PC-9 (cell line): ENCODE results near the gene ZNHIT1. TPM values are rescaled to one million over a fixed set of nuclear protein-coding genes. Genes with fewer than 3 reads are reported as not detected.

ENCODE experiments used
- BruUV-seq: library from RNA; stranded (reverse); fragments of 400-500 nt; replicated peaks from 2 replicates; lab custom pipeline; 2021; lab: Mats Ljungman, UMichigan
- CTCF ChIA-PET: fragments of 300-600 bp; sonication (Branson Sonifier 250); formaldehyde crosslinking; loops from one replicate; lab custom pipeline; 2022; ENCODE audit warnings: antibody characterized with exemption; lab: Charles Lee
- POLR2A ChIA-PET: fragments of 300-600 bp; sonication (Branson Sonifier 250); formaldehyde crosslinking; loops from one replicate; lab custom pipeline; 2022; ENCODE audit warnings: antibody characterized with exemption; ENCODE audit not compliant: unreplicated experiment; lab: Charles Lee
- DNase-seq, 2 experiments: peaks; one replicate each; pipeline versions ENCODE4 v3.0.0 to v3.0.0-alpha.2; 2015 to 2022; ENCODE audit warnings: mixed read lengths in 1 of 2
- H2AFZ ChIP-seq: fragments of 200-600 bp; sonication (generic); 2 replicates; pipeline ENCODE4 v1.8.1; 2017; ENCODE audit warnings: antibody characterized with exemption
- H3F3A ChIP-seq: fragments of 200-600 bp; sonication (generic); 2 replicates; pipeline ENCODE4 v1.8.1; 2017; ENCODE audit warnings: antibody characterized with exemption, mild to moderate bottlenecking, low read depth; ENCODE audit not compliant: insufficient read depth
- H3K27ac ChIP-seq: fragments of 200-600 bp; sonication (generic); 2 replicates; pipeline ENCODE4 v1.6.1; 2016; ENCODE audit warnings: mixed run types
- H3K27me3 ChIP-seq: fragments of 200-600 bp; sonication (generic); 2 replicates; pipeline ENCODE4 v1.6.1; 2016; ENCODE audit warnings: low read depth, mixed run types; ENCODE audit not compliant: insufficient read depth
- H3K36me3 ChIP-seq: fragments of 200-600 bp; sonication (generic); 2 replicates; pipeline ENCODE4 v1.6.1; 2016; ENCODE audit warnings: low read depth, mixed run types
- H3K4me1 ChIP-seq: fragments of 200-600 bp; sonication (generic); replicated peaks from 2 replicates; pipeline ENCODE4 v1.6.1; 2016; ENCODE audit warnings: mixed run types; ENCODE audit not compliant: insufficient read depth
- H3K4me2 ChIP-seq: fragments of 200-600 bp; sonication (generic); 2 replicates; pipeline ENCODE4 v1.6.1; 2017; ENCODE audit warnings: mixed run types
- H3K4me3 ChIP-seq: fragments of 200-600 bp; sonication (generic); 2 replicates; pipeline ENCODE4 v1.6.1; 2016; ENCODE audit warnings: mixed run types
- H3K79me2 ChIP-seq: fragments of 200-600 bp; sonication (generic); 2 replicates; pipeline ENCODE4 v1.6.1; 2017; ENCODE audit warnings: low read depth, mixed run types
- H3K9me2 ChIP-seq: fragments of 200-600 bp; sonication (generic); 2 replicates; pipeline ENCODE4 v1.8.1; 2017; ENCODE audit warnings: mild to moderate bottlenecking; ENCODE audit not compliant: insufficient read depth
- H3K9me3 ChIP-seq: fragments of 200-600 bp; sonication (generic); 2 replicates; pipeline ENCODE4 v1.8.1; 2016; ENCODE audit warnings: low read depth; ENCODE audit not compliant: insufficient read depth
- H4K20me1 ChIP-seq: fragments of 200-600 bp; sonication (generic); 2 replicates; pipeline ENCODE4 v1.8.1; 2017; ENCODE audit not compliant: insufficient read depth
- CTCF ChIP-seq: fragments of 200-600 bp; sonication (generic); conservative IDR thresholded peaks from 2 replicates; pipeline ENCODE4 v1.6.1; 2017; ENCODE audit warnings: mixed run types, antibody characterized with exemption, mild to moderate bottlenecking, moderate library complexity
- EZH2 ChIP-seq: fragments of 200-600 bp; sonication (generic); IDR thresholded peaks from 2 replicates; pipeline ENCODE4 v1.8.0; 2017; ENCODE audit warnings: antibody characterized with exemption, low read depth
- intact Hi-C: fragments of 100-400 bp; cut with micrococcal nuclease; formaldehyde crosslinking; loops from one replicate; pipeline ENCODE4 v1.10.0; 2022; ENCODE audit not compliant: unreplicated experiment
- total RNA-seq: library from RNA; stranded (reverse); gene quantifications from 2 replicates; pipeline ENCODE4 v1.2.3, GENCODE V29; 2021

Gene ZNHIT1
- total RNA-seq, 1 experiment from 2014 or later: 110 TPM

DNA sequence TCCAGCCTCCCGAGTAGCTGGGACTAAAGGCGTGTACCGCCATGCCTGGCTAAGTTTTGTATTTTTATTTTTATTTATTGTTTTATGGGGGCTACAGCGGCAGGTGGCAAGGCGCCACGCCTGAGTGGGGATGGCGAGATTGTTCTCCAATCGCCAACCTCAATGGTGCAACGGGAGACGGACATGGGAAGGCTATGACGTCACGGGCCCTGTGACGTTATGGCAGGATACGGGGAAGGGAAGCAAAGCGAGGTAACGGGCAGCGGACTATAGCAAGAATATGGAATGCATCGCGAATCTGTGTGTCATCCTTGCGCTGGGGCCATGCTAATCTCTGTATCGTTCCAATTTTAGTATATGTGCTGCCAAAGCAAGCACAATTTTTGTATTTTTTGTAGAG, 51.7 kb downstream of the ZNHIT1 start:
- DNase-seq: no peak
- CTCF ChIA-PET: no interaction called here
- no peak overlapping the region for H3K4me3 ChIP-seq
- H2AFZ ChIP-seq: no peak overlapping the region
- peaks cover 27% of the 10 kb centered on the region for H3K27me3 ChIP-seq
- intact Hi-C loops: no loop called here
- H3F3A ChIP-seq: no peaks in the 10 kb centered on the region
- H3K27ac ChIP-seq: no peak overlapping the region
- BruUV-seq: no TSS peak
- POLR2A ChIA-PET: no interaction called here
- no peaks in the 10 kb centered on the region for H3K36me3 ChIP-seq
- H3K9me2 ChIP-seq: no peaks in the 10 kb centered on the region
- no peaks in the 10 kb centered on the region for H3K79me2 ChIP-seq
- no peaks in the 10 kb centered on the region for H4K20me1 ChIP-seq
- no peaks in the 10 kb centered on the region for H3K9me3 ChIP-seq
- TF ChIP-seq EZH2 (no peak), CTCF (no peak)
- H3K4me1 ChIP-seq: no peaks in the 10 kb centered on the region
- H3K4me2 ChIP-seq: no peak overlapping the region

GRCh38 chr7:101271021-101271420, 53.1 kb downstream of the ZNHIT1 start:
- peaks cover 36% of the 10 kb centered on the region for H3K27me3 ChIP-seq
- H3K4me3 ChIP-seq: no peak overlapping the region
- intact Hi-C loops: no loop called here
- no peaks in the 10 kb centered on the region for H3K4me1 ChIP-seq
- no peak for TF ChIP-seq CTCF
- TF ChIP-seq EZH2: no peak
- no peaks in the 10 kb centered on the region for H4K20me1 ChIP-seq
- no peak overlapping the region for H2AFZ ChIP-seq
- no peak for DNase-seq
- ChIA-PET CTCF (no interaction called here), POLR2A (no interaction called here)
- no peaks in the 10 kb centered on the region for H3K36me3 ChIP-seq
- no peaks in the 10 kb centered on the region for H3F3A ChIP-seq
- no peaks in the 10 kb centered on the region for H3K79me2 ChIP-seq
- H3K9me3 ChIP-seq: no peaks in the 10 kb centered on the region
- H3K27ac ChIP-seq: no peak overlapping the region
- no peaks in the 10 kb centered on the region for H3K9me2 ChIP-seq
- BruUV-seq: no TSS peak
- H3K4me2 ChIP-seq: no peak overlapping the region

DNA sequence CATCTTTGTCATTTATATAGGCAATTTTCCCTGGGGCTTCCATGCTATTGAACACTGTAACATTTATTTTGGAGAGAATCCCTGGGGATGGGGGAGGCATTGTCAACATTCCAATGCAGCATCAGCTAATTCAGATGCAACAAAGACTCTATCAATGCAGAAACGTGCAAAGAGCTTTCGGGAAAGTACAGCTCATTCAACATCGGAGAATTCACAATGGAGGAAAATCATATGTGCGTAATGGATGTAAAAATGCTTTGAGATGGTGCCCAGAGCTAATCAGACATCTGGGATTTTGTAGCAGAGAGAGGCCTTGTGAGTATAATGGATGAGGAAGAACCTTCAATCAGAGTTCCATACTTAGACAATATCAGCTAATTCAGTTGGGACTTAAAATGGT, 55.2 kb downstream of the ZNHIT1 start:
- Histone ChIP-seq H3K9me2 (no peaks in the 10 kb centered on the region), H3F3A (no peaks in the 10 kb centered on the region), H3K9me3 (no peaks in the 10 kb centered on the region), H3K4me3 (no peak overlapping the region), H3K4me1 (no peaks in the 10 kb centered on the region), H3K27ac (no peak overlapping the region), H2AFZ (no peak overlapping the region), H4K20me1 (no peaks in the 10 kb centered on the region), H3K36me3 (no peaks in the 10 kb centered on the region), H3K27me3 (peaks cover 58% of the 10 kb centered on the region), H3K4me2 (no peak overlapping the region), H3K79me2 (no peaks in the 10 kb centered on the region)
- no peak for DNase-seq
- ChIA-PET CTCF (interaction anchor here (0.6 kb wide), 1 partner anchor 87 kb away, joined by 3 read pairs; no protein-coding TSS in a partner anchor), POLR2A (no interaction called here)
- no TSS peak for BruUV-seq
- TF ChIP-seq EZH2 (no peak), CTCF (no peak)
- intact Hi-C loops: no loop called here

Other genes with a start within 250 kb of the ZNHIT1 start
- 1.4 and 3.8 TPM in 2 replicates for gene MUC12, start 248.6 kb upstream of the ZNHIT1 start, total RNA-seq
- gene MUC17, start 198.1 kb upstream of the ZNHIT1 start, total RNA-seq: not detected in 2 replicates
- gene TRIM56, start 132.7 kb upstream of the ZNHIT1 start, total RNA-seq: 72.3 and 81.6 TPM in 2 replicates
- gene SERPINE1, start 91.1 kb upstream of the ZNHIT1 start, total RNA-seq: 36.2 and 45.8 TPM in 2 replicates
- 227 and 308 TPM in 2 replicates for gene AP1S1, start 63.7 kb upstream of the ZNHIT1 start, total RNA-seq
- gene VGF, start 52.6 kb upstream of the ZNHIT1 start, total RNA-seq: 2.1 and 2.3 TPM in 2 replicates
- gene NAT16, start 37.9 kb upstream of the ZNHIT1 start, total RNA-seq: not detected in 2 replicates
- gene MOGAT3, start 17.1 kb upstream of the ZNHIT1 start, total RNA-seq: not detected in 2 replicates
- 93.2 and 105 TPM in 2 replicates for gene PLOD3, start 584 bp upstream of the ZNHIT1 start, total RNA-seq
- 16.0 and 17.2 TPM in 2 replicates for gene CLDN15, start 19.6 kb downstream of the ZNHIT1 start, total RNA-seq
- gene FIS1, start 26.9 kb downstream of the ZNHIT1 start, total RNA-seq: 184 and 200 TPM in 2 replicates
- 47.6 and 53.0 TPM in 2 replicates for gene IFT22, start 103.6 kb downstream of the ZNHIT1 start, total RNA-seq
- gene COL26A1, start 144.7 kb downstream of the ZNHIT1 start, total RNA-seq: 0.20 and 0.38 TPM in 2 replicates